Activated B cell treated with CpG ODN at 0.5 μM for 24 hours (primary cell): ENCODE measurements around the gene CNTNAP4. TPM values are rescaled to one million over a fixed set of nuclear protein-coding genes. Genes with fewer than 3 reads are reported as not detected.

Experiments
- ATAC-seq: fragments of 200-7000 bp; cut with Tn5 transposase; one replicate; pipeline ENCODE4 v1.10.0; 2021; ENCODE audit warnings: low read depth, mild to moderate bottlenecking, moderate library complexity
- CTCF ChIA-PET: fragments of 350-600 bp; sonication (Branson Sonifier 250); formaldehyde crosslinking; loops from one replicate; lab custom pipeline; 2021; ENCODE audit warnings: antibody characterized with exemption; lab: Charles Lee
- POLR2A ChIA-PET: fragments of 350-600 bp; sonication (Branson Sonifier 250); formaldehyde crosslinking; loops from one replicate; lab custom pipeline; 2021; ENCODE audit warnings: antibody characterized with exemption; lab: Charles Lee
- DNase-seq: peaks from one replicate; pipeline ENCODE4 v3.0.0; 2022
- H3K27ac Mint-ChIP-seq: one replicate; pipeline ENCODE4 v1.8.0; 2020; ENCODE audit warnings: mixed read lengths
- H3K27me3 Mint-ChIP-seq: one replicate; pipeline ENCODE4 v1.8.0; 2021; ENCODE audit warnings: mixed read lengths
- H3K36me3 Mint-ChIP-seq: one replicate; pipeline ENCODE4 v1.8.0; 2021; ENCODE audit warnings: low read depth, mixed read lengths
- H3K4me1 Mint-ChIP-seq: one replicate; pipeline ENCODE4 v1.8.0; 2021; ENCODE audit warnings: mixed read lengths
- H3K4me3 Mint-ChIP-seq: one replicate; pipeline ENCODE4 v1.8.0; 2020; ENCODE audit warnings: mild to moderate bottlenecking, mixed read lengths
- H3K9me3 Mint-ChIP-seq: one replicate; pipeline ENCODE4 v1.8.0; 2020; ENCODE audit warnings: mixed read lengths
- intact Hi-C: fragments of 100-400 bp; cut with micrococcal nuclease; formaldehyde crosslinking; loops from one replicate; pipeline ENCODE4 v1.15.1; 2024
- total RNA-seq: library from RNA; stranded (reverse); gene quantifications from 2 replicates; pipeline ENCODE4 v1.2.3, GENCODE V29; 2022
- TF ChIP-seq, protein P1 (sequence below): fragments of 200-600 bp; IDR thresholded peaks from one replicate; pipeline ENCODE4 v1.8.0; 2022; ENCODE audit warnings: antibody characterized with exemption, mild to moderate bottlenecking

The CNTNAP4 gene
- total RNA-seq, 1 donor from 2014 or later, result not detected

DNA sequence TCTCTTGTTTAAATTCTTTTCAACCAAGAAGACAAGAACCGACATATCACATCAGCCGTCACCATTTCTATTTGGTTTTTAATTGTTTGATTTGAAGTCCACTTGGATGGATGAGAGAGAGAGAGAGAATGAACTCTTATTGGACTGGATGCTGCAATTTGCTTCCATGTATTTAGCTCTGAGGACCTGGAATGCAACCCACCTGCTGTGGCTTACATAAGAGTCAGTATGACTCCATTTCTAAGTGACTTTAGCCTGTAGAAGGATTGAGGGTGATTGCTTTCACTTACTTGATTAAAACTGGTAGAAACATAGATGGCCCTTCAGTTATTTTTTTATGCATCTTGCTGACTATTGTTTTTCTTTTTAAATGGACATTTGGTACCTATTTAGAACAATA, 296.1 kb downstream of the CNTNAP4 start:
- CTCF ChIA-PET, result no interaction called here
- no peak overlapping the region for H3K4me3 Mint-ChIP-seq
- H3K9me3 Mint-ChIP-seq, result peaks cover 3% of the 10 kb centered on the region
- intact Hi-C loops, result no loop called here
- ATAC-seq (no peak), DNase-seq (no peak)
- no peaks in the 10 kb centered on the region for H3K36me3 Mint-ChIP-seq
- no peak overlapping the region for H3K27ac Mint-ChIP-seq
- H3K4me1 Mint-ChIP-seq, result no peaks in the 10 kb centered on the region
- POLR2A ChIA-PET, result no interaction called here
- no peaks in the 10 kb centered on the region for H3K27me3 Mint-ChIP-seq
- TF ChIP-seq, protein P1, sequence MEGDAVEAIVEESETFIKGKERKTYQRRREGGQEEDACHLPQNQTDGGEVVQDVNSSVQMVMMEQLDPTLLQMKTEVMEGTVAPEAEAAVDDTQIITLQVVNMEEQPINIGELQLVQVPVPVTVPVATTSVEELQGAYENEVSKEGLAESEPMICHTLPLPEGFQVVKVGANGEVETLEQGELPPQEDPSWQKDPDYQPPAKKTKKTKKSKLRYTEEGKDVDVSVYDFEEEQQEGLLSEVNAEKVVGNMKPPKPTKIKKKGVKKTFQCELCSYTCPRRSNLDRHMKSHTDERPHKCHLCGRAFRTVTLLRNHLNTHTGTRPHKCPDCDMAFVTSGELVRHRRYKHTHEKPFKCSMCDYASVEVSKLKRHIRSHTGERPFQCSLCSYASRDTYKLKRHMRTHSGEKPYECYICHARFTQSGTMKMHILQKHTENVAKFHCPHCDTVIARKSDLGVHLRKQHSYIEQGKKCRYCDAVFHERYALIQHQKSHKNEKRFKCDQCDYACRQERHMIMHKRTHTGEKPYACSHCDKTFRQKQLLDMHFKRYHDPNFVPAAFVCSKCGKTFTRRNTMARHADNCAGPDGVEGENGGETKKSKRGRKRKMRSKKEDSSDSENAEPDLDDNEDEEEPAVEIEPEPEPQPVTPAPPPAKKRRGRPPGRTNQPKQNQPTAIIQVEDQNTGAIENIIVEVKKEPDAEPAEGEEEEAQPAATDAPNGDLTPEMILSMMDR, result no peak

DNA sequence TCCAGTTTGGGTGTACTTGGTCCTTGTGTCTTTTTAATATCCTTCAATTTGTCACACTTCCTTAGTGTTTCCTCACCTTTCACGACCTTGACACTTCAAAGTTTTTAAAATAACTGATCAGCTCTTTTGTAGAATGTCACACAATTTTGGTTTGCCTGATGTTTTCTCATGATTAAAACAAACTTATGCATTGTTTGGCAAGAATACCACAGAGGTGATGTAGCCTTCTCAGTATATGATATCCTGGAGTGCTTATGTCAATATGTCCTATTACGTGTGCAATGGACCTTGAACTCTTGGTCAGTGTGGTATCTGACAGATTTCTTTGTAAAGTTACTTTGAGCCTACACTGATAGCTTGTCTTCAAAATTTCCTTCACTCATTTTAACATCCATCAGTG, 297.4 kb downstream of the CNTNAP4 start:
- DNase-seq (no peak), ATAC-seq (no peak)
- no peaks in the 10 kb centered on the region for H3K36me3 Mint-ChIP-seq
- POLR2A ChIA-PET, result no interaction called here
- H3K27me3 Mint-ChIP-seq, result no peaks in the 10 kb centered on the region
- no peak overlapping the region for H3K27ac Mint-ChIP-seq
- TF ChIP-seq, protein P1, result no peak
- H3K4me3 Mint-ChIP-seq, result no peak overlapping the region
- H3K9me3 Mint-ChIP-seq, result peaks cover 3% of the 10 kb centered on the region
- intact Hi-C loops, result no loop called here
- H3K4me1 Mint-ChIP-seq, result no peaks in the 10 kb centered on the region
- CTCF ChIA-PET, result no interaction called here

DNA sequence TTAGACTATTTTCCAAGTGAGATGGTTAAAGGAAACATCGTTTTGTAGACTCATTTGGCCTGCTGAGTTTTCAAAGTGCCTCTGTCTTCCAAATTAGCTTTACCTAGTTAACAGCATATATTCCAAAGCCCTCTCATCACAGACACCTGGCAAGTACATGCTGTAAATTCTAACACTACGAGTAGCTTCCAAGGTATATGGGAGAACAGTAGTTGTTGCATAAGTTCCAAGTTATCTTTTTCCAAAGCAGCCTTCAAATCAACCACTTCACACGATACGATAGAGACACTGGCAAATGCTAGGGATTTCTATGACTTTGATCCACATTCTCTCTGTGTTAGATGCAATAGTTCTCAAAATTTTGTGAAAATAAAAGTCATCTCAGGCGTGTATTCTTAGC, 299.3 kb downstream of the CNTNAP4 start:
- Mint-ChIP-seq H3K4me1 (no peaks in the 10 kb centered on the region), H3K4me3 (no peak overlapping the region), H3K9me3 (peaks cover 3% of the 10 kb centered on the region), H3K36me3 (no peaks in the 10 kb centered on the region), H3K27me3 (no peaks in the 10 kb centered on the region), H3K27ac (no peak overlapping the region)
- CTCF ChIA-PET, result no interaction called here
- intact Hi-C loops, result no loop called here
- TF ChIP-seq, protein P1, result no peak
- no peak for DNase-seq
- ATAC-seq, result no peak
- POLR2A ChIA-PET, result no interaction called here

DNA sequence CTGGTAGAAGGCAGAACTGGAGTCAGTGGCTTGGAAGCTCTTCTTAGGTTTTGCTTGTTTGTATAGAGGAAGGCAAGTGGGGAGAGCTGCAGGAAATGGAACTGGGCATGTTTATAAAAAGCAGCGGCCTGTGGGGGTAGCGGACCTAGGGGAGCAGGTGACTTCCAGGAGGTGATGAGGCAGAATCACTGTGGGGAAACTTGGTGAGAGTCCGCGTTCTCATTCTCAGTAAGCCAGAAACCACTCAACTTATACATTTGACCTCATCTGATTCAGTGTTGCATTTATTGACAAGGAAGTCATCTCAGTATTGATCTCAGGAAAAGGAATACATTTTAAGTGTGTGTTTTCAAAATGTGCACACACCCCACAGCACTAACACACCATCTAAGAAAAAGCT, 299.8 kb downstream of the CNTNAP4 start:
- TF ChIP-seq, protein P1, result no peak
- Mint-ChIP-seq H3K4me1 (no peaks in the 10 kb centered on the region), H3K27ac (no peak overlapping the region), H3K36me3 (no peaks in the 10 kb centered on the region), H3K9me3 (peaks cover 3% of the 10 kb centered on the region), H3K4me3 (no peak overlapping the region), H3K27me3 (no peaks in the 10 kb centered on the region)
- ATAC-seq, result no peak
- CTCF ChIA-PET, result no interaction called here
- POLR2A ChIA-PET, result no interaction called here
- intact Hi-C loops, result no loop called here
- no peak for DNase-seq

DNA sequence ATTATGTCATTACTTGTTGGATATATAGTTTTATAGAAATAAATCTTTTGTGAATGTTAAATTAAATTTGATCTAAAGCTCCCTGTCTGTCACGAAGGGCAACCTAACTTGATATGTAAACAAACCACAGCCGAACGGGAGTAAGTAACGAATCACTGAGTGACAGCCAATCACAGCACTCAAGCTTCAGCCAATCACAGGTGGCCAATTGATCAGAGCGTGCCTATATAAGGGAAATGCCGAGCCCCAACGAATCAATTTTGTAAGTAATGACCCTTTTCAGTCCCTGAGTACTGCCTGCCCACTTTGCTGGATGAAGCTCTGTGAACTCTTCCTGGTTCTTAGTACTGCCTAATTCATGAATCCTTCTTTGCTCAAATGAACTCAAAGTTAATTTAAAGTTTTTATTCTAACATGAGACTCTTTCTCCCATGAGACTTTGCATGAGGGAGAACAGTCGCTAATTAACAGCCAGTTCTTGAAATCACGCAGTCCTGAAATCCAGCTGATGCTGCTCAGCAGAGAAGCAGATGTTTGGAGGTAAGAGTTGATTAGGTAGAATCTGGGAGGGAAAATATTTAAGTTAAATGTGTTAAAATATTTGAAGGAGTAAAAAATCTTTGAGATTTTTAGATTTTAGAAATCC, 302.2 kb downstream of the CNTNAP4 start:
- intact Hi-C loops, result no loop called here

More for the DNA sequence above, 302.2 kb downstream of the CNTNAP4 start:
- no peaks in the 10 kb centered on the region for H3K4me1 Mint-ChIP-seq
- TF ChIP-seq, protein P1, result no peak
- no peak overlapping the region for H3K27ac Mint-ChIP-seq
- DNase-seq (no peak), ATAC-seq (no peak)
- no peaks in the 10 kb centered on the region for H3K36me3 Mint-ChIP-seq
- ChIA-PET CTCF (no interaction called here), POLR2A (no interaction called here)
- no peaks in the 10 kb centered on the region for H3K27me3 Mint-ChIP-seq
- peaks cover 2% of the 10 kb centered on the region for H3K9me3 Mint-ChIP-seq
- no peak overlapping the region for H3K4me3 Mint-ChIP-seq
